GM19043 (cell line): ENCODE measurements around the gene STK10.

Experiments
- ATAC-seq: cut with Tn5 transposase; IDR thresholded peaks from one replicate; pipeline ENCODE4 v1.9.1; 2021; ENCODE audit warnings: low read depth; ENCODE audit not compliant: unreplicated experiment

The STK10 gene

GRCh38 chr5:172111852-172112225 is 76.2 kb downstream of the STK10 start:
- no peak for ATAC-seq

- peak; percentile 72 for ATAC-seq
These were observed 76.8 kb downstream of the STK10 start for GRCh38 chr5:172110921-172111851.

- no peak for ATAC-seq
These were observed 77.7 kb downstream of the STK10 start for GRCh38 chr5:172110260-172110815.

GRCh38 chr5:172109749-172110148 is 78.3 kb downstream of the STK10 start:
- ATAC-seq = no peak

GRCh38 chr5:172107571-172107970 is 80.5 kb downstream of the STK10 start:
- ATAC-seq = no peak

GRCh38 chr5:172106511-172107356 is 81.3 kb downstream of the STK10 start:
- ATAC-seq = no peak

- no peak for ATAC-seq
These were observed 82.2 kb downstream of the STK10 start for GRCh38 chr5:172105811-172106210.

- no peak for ATAC-seq
These were observed 83.0 kb downstream of the STK10 start for GRCh38 chr5:172104801-172105701.

- ATAC-seq = no peak
These were observed 84.0 kb downstream of the STK10 start for GRCh38 chr5:172104021-172104420.

- no peak for ATAC-seq
These were observed 85.0 kb downstream of the STK10 start for GRCh38 chr5:172102913-172103626.

- no peak for ATAC-seq
These were observed 85.7 kb downstream of the STK10 start for GRCh38 chr5:172102218-172102870.

- no peak for ATAC-seq
These were observed 86.3 kb downstream of the STK10 start for GRCh38 chr5:172101547-172102217.

- ATAC-seq = no peak
These were observed 89.1 kb downstream of the STK10 start for GRCh38 chr5:172098883-172099282.

GRCh38 chr5:172098046-172098445 is 90.0 kb downstream of the STK10 start:
- ATAC-seq = no peak

- ATAC-seq = no peak
These were observed 90.7 kb downstream of the STK10 start for GRCh38 chr5:172097356-172097755.

GRCh38 chr5:172096207-172096940 is 91.7 kb downstream of the STK10 start:
- ATAC-seq = no peak

- ATAC-seq = no peak
These were observed 92.4 kb downstream of the STK10 start for GRCh38 chr5:172095368-172096206.
